Glutamatergic neuron (in vitro differentiated cells): ENCODE measurements around the gene COL25A1. TPM values are rescaled to one million over a fixed set of nuclear protein-coding genes. Genes with fewer than 3 reads are reported as not detected.

Source experiments
- DNase-seq: peaks from one replicate; pipeline ENCODE4 v3.0.0; 2022
- H3K27ac Mint-ChIP-seq: one replicate; pipeline ENCODE4 v1.8.0; 2020; ENCODE audit warnings: mild to moderate bottlenecking, mixed read lengths, inconsistent platforms; ENCODE audit not compliant: unreplicated experiment
- H3K27me3 Mint-ChIP-seq: one replicate; pipeline ENCODE4 v1.8.0; 2020; ENCODE audit warnings: mild to moderate bottlenecking, moderate library complexity, mixed read lengths, inconsistent platforms; ENCODE audit not compliant: unreplicated experiment
- H3K36me3 Mint-ChIP-seq: one replicate; pipeline ENCODE4 v1.8.0; 2020; ENCODE audit warnings: mild to moderate bottlenecking, mixed read lengths, inconsistent platforms; ENCODE audit not compliant: unreplicated experiment
- H3K4me1 Mint-ChIP-seq: one replicate; pipeline ENCODE4 v1.8.0; 2020; ENCODE audit warnings: mild to moderate bottlenecking, low read depth, mixed read lengths, inconsistent platforms; ENCODE audit not compliant: unreplicated experiment
- H3K4me3 Mint-ChIP-seq: one replicate; pipeline ENCODE4 v1.8.0; 2020; ENCODE audit warnings: mild to moderate bottlenecking, mixed read lengths, inconsistent platforms; ENCODE audit not compliant: unreplicated experiment
- H3K9me3 Mint-ChIP-seq: one replicate; pipeline ENCODE4 v1.8.0; 2020; ENCODE audit warnings: mild to moderate bottlenecking, moderate library complexity, mixed read lengths, inconsistent platforms; ENCODE audit not compliant: unreplicated experiment
- CTCF ChIP-seq: fragments of 200-600 bp; sonication (generic); IDR thresholded peaks from one replicate; pipeline ENCODE4 v1.5.0; 2021; ENCODE audit not compliant: partially characterized antibody, unreplicated experiment
- total RNA-seq: library from RNA; stranded (reverse); fragmentation: NEBNext Ultra II Directional; extraction: Animal tissue kit (Norgen Biotek cat#: 25700); gene quantifications from one replicate; pipeline ENCODE4 v1.2.1, GENCODE V29; 2021; ENCODE audit not compliant: unreplicated experiment

The COL25A1 gene
- total RNA-seq, 1 donor from 2014 or later, result 1.1 TPM

- no peak for DNase-seq
- H3K9me3 Mint-ChIP-seq, result no peaks in the 10 kb centered on the region
- H3K27ac Mint-ChIP-seq, result peak overlapping the region; percentile 94
- H3K36me3 Mint-ChIP-seq, result no peaks in the 10 kb centered on the region
- H3K4me3 Mint-ChIP-seq, result peak overlapping the region; percentile 57
- peaks cover 32% of the 10 kb centered on the region for H3K4me1 Mint-ChIP-seq
- TF ChIP-seq CTCF, result no peak
- peaks cover 2% of the 10 kb centered on the region for H3K27me3 Mint-ChIP-seq
Measured at GRCh38 chr4:109010521-109010920, 291.9 kb downstream of the COL25A1 start.

- no peak for TF ChIP-seq CTCF
- Mint-ChIP-seq H3K27me3 (no peaks in the 10 kb centered on the region), H3K4me3 (peak overlapping the region; percentile 57), H3K9me3 (no peaks in the 10 kb centered on the region), H3K27ac (peak overlapping the region; percentile 94), H3K4me1 (peaks cover 29% of the 10 kb centered on the region), H3K36me3 (no peaks in the 10 kb centered on the region)
- DNase-seq, result peak; percentile 22
Measured at GRCh38 chr4:109009909-109010308, 292.5 kb downstream of the COL25A1 start.

- Mint-ChIP-seq H3K4me1 (peaks cover 27% of the 10 kb centered on the region), H3K4me3 (no peak overlapping the region), H3K9me3 (peaks cover 2% of the 10 kb centered on the region), H3K27me3 (no peaks in the 10 kb centered on the region), H3K27ac (no peak overlapping the region), H3K36me3 (no peaks in the 10 kb centered on the region)
- no peak for TF ChIP-seq CTCF
- no peak for DNase-seq
Measured at GRCh38 chr4:109007976-109008375, 294.5 kb downstream of the COL25A1 start.

- DNase-seq, result no peak
- Mint-ChIP-seq H3K27me3 (no peaks in the 10 kb centered on the region), H3K9me3 (peaks cover 2% of the 10 kb centered on the region), H3K36me3 (no peaks in the 10 kb centered on the region), H3K4me3 (no peak overlapping the region), H3K4me1 (peaks cover 21% of the 10 kb centered on the region), H3K27ac (no peak overlapping the region)
- TF ChIP-seq CTCF, result no peak
Measured at GRCh38 chr4:109005523-109005922, 296.9 kb downstream of the COL25A1 start.

GRCh38 chr4:109004418-109004817 is 298.0 kb downstream of the COL25A1 start:
- no peak overlapping the region for H3K27ac Mint-ChIP-seq
- H3K4me3 Mint-ChIP-seq, result no peak overlapping the region
- no peak for DNase-seq
- H3K9me3 Mint-ChIP-seq, result peaks cover 2% of the 10 kb centered on the region
- H3K36me3 Mint-ChIP-seq, result no peaks in the 10 kb centered on the region
- TF ChIP-seq CTCF, result no peak
- no peaks in the 10 kb centered on the region for H3K27me3 Mint-ChIP-seq
- H3K4me1 Mint-ChIP-seq, result peaks cover 12% of the 10 kb centered on the region
